HG02759 (cell line): Measurements from ENCODE around the gene GTPBP2.
A peak's percentile ranks its signal among the peaks of the same experiment; 100 is the strongest.
"Not testable (repeated sequence)": the region's sequence is repeated elsewhere in the genome, so short reads cannot be mapped to it uniquely, and the experiment has no call there.

ENCODE experiments used
- ATAC-seq: cut with Tn5 transposase; IDR thresholded peaks from one replicate; pipeline ENCODE4 v1.9.1; 2021; ENCODE audit warnings: mild to moderate bottlenecking, moderate library complexity; ENCODE audit not compliant: unreplicated experiment

The GTPBP2 gene

DNA sequence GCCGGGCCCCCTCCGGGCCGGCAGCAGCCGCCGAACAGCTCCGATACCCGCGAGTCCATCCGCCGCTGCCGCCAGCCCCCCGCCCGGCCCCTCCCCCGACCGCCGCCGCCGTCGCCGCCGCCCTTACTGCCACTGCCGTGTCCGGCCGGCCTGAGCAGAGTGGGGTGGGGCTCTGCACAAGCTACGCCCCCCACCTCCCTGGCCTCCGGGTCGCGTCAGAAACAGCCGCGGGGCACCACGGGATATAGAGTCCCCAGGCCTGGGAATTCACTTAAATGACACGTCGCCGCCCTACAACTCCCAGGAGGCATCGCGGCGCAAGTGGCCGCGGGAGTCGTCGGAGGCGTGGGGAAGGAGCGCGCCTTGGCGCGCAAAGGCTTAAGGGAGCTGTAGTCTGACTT lies at the start of gene GTPBP2:
Gene GTPBP2 (minus strand): TSS at position 161 of the 401 bp plus-strand sequence. CDS start 102 bp downstream, at position 59.
- peak; percentile 83 for ATAC-seq

- ATAC-seq: no peak
Measured at GRCh38 chr6:43678341-43678740, 49.3 kb upstream of the GTPBP2 start.

- ATAC-seq: no peak
Measured at GRCh38 chr6:43677759-43678158, 48.7 kb upstream of the GTPBP2 start.

DNA sequence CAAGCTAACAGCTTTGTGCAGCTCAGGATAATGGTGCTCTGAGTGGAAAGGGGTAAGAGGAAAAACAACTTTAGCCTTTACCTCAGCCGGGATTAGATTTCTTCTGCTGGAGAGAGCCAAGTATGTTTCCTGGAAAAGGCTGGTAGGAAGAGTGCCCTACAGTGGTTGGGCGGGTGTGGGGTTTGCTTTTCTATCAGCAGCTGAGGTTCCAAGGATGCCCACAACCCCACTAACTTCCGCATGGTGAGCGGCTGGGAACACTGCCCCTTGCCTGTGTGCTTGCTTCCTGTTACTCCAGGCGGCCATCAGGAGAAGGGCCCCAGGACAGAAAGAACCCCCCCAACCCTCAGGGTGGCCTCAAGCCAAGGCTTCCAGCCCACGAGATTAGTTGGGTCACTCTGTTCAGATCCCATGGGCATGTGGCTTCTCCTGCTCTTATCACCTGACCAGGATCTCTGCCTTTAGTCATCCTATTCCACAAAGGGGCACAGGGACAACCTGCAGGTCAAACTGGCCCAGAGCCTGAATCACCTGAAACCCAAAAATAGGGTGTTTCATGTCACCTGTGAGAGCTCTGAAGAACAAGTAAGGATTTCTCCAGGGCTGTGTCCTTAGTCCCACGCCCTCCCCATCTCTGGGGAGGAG lies 48.0 kb upstream of the GTPBP2 start:
- ATAC-seq: no peak

DNA sequence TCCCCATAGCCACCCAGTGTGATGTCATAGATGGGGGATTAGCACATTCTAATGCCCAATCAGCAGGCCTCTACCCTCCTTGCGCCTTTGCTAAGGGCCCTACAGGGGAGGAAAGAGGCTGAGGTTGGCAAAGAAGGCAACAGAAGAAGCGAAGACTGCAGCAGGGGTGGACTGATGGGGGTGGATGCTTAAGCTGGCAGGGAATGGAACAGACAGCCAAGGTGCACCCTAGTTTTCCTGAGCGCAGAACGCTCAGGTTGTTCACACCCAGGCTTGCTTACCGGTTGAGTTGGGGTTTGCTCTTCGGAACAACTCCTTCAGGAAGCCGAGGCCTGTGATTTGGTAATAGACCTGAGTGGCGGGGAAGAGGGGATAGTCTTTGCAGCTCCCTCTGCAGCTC lies 45.9 kb upstream of the GTPBP2 start:
- no peak for ATAC-seq

- no peak for ATAC-seq
Measured at GRCh38 chr6:43674291-43674690, 45.2 kb upstream of the GTPBP2 start.

DNA sequence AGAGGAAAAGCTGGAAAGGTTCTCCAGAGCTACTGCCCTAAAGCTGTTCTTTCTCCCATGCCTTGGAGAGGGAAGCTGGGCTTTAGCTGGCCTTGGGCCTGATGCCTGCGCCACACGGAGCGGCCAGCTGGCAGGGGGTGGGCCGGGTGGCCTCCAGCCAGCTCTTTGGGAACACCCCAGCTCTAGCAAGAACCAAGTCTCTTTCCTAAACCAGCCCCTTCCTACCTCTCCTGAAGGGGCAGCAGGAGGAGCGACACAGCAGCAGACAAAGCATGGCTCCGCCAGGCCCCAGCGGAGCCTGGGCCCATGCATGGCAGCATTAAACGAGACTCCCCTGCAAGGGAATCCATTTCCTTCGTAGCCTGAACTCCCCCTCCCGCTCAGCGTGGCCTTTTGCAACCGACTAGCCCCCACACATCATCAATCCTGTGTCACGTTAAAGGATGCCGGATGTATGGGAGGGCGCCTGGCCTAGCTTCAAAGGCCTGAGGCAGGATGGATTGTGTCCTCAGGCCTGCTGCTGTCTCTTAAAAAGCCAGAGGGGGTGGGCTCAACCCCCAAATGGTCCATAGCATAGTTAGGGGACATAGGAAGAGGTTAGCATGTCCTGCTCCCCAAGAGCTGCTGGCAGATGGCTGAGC lies 44.5 kb upstream of the GTPBP2 start:
- no peak for ATAC-seq

DNA sequence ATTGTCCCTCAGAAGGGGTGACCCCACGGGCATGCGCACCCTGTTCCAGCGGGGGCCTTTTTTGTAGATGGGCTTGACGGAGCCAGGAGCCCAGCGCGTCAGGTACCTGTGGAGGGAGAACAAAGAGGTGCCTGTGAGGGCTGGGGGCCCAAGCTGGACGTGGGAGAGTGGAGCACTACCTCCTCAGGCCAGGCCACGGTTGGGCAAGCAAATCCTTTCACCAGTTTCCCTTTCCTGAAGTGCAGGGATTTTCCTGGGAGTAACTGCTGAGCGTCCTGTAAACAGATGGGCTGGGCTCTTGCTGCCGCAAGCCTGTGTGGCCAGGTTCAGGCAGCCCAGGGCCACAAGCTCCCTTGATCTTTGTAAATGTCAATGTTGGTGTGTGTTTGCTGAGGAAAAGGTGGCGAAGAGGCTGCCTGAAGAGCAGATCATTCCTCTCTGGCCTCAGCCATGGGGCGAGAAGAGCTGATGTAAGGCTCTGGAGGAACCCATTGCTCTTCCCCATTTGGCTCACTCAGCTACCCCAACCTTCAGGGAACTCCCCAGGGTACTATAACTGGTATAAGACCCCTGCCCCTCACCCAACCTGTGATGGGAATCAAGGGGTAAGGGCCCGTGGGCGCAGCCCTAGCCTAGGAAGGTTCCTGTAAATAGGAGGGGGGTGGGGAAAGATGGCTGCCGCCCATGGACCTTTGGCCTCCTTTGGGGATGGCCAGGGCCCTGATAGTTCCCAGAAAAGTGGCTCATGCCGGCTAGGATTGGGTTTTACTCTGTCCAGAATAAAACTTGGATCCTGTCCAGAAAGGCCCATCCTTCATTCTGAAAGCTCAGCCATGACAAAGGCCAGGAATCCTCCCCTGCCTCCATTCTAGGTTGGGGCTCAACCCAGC lies 43.0 kb upstream of the GTPBP2 start:
- no peak for ATAC-seq

- no peak for ATAC-seq
Measured at GRCh38 chr6:43671011-43671800, 42.1 kb upstream of the GTPBP2 start.

GRCh38 chr6:43670623-43670986 lies 41.5 kb upstream of the GTPBP2 start:
- ATAC-seq: no peak

- no peak for ATAC-seq
Measured at GRCh38 chr6:43669922-43670622, 41.0 kb upstream of the GTPBP2 start.

DNA sequence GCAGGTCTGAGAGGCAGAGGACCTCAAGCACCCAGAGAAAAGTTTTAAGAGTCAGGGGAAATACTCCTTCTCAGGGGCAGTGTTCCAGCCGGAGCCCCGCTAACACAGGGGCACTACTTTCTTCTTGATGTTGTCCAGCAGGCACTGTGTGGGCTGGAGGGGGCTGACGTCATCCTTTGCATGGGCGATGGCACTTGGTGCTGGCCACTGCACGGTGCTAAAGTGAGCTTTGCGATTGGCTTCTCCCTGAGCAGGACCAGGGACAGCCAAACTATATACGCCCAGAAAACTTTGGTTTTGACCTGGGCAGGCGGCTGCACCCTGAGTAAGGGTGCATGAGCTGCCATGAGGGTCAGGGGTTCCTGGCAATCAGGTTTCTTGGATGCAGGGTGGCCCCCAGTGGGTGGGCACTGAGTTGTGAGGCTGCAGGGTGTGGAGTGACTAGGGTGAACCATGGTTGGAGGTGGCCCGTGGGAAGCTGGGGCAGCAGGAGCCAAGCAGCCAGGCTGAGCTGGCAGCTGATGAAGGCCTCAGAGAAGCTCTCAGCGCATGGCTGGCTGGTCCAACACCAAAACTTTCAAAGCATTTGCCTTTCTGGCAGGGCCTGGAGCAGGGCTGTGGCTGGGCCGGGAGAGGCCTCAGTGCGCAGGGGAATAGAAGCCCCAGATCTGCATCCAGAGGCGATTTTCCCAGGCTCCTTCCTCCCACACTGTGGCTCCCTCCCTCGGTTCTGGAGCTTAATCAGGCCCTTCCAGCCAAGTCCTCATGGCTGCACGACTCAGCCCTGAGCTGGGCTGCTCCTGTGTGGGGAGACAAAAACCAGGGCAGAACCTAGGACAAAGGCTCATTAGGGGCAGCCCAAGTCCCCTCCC lies 40.2 kb upstream of the GTPBP2 start:
- no peak for ATAC-seq

DNA sequence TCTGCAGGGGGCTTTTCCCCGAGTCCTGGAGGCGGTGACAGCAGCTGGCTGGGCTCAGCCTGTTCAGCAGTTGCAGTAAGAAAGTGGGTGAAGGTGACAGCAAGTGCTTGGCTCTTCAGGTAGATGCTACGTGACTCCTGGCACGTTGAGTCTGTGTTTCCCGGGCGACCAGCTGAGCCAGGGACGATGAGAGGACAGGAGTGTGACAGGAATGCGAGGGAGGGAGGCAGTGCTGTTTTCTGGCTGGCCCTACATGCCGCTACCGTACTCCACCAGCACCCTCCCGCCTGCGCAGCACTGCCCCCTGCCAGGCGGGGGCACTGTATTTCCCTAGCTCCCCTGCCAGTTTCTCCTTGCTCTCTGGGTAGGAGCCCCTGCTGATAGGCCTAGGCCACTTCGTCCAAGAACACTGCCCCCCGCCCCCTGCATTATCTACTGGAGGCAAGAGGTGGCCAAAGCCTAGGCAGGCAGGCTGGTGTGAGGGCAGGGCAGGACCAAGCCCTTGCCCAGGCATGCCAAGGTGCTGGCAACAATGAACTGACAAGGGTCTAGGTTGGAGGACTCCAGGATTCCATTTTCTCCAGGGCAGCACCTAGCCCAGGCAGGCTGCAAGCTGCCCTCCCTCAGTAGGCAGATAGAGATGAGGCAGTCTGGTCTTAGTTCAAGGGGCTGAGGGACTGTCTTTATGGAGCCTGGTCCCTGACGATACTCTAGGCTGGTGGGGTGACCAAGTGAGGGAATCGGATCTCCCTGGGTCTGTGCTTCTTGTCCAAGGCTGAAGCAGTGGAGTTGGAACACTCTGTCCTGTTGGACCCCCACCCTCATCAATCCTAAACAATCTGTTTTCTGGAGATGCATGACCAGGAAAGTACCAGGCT lies 39.3 kb upstream of the GTPBP2 start:
- ATAC-seq: peak; percentile 60

GRCh38 chr6:43667245-43668150 lies 38.4 kb upstream of the GTPBP2 start:
- ATAC-seq: peak; percentile 44

DNA sequence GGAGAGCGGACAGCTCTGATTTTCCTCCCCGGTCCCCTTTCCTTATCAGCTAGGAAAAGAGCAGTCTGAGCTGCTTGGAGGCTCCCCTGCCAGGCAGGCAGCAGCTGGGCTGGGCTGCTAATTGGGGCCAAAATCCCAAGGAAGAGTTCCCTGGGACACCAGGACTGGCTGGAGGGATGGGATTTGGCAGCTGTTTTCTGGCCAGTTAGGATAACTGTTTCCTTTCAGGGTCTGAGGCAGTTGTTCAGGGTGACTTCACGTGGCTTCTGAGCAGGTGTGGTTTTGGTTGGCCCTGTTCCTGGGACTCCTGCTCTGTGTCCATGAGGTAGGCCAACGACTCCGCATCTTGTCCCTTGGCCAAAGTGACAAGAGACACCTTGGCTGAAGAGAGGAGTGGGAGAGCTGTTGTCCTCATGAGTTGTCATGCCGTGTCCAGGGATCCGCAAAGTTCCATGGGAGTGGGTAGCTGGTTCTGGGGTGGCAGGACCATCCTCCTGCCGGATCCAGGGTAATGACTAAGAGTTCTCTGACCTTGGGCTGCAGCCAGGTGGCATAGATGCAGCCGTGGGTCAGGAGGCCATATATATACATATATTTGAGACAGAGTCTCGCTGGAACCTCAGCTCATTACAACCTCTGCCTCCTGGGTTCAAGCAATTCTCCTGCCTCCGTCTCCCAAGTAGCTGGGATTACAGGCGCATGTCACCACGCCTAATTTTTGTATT lies 37.3 kb upstream of the GTPBP2 start:
- ATAC-seq: no peak

DNA sequence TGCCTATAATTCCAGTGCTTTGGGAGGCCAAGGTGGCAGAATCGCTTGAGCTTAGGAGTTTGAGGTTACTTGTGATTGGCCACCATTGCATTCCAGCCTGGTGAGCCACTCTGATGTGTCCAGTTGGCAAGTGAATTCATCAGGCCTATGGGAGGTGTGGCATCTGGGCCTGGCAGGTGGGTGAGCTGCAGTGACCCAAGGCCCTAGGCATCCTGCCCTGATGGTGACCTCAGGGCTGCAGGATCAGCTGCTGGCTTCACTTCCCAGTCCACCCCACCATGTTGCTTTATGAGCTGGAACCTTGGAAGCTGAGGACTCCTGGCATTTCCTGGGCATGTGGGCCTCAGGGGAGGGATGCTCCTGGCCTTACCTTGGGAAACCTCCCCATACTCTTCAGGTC lies 36.3 kb upstream of the GTPBP2 start:
- no peak for ATAC-seq

- ATAC-seq: not testable (repeated sequence)
Measured at GRCh38 chr6:43662948-43663347, 33.9 kb upstream of the GTPBP2 start.
